Aortic smooth muscle cell (primary cell): ENCODE results near the gene TMED1. TPM values are rescaled to one million over a fixed set of nuclear protein-coding genes. Genes with fewer than 3 reads are reported as not detected.

Source experiments
- total RNA-seq: library from RNA; depleted of rRNA; stranded (reverse); fragments of >200 nt; gene quantifications from 2 replicates; pipeline ENCODE4 v1.2.3, GENCODE V29; 2014

Gene TMED1
- total RNA-seq, result 47.0 and 55.4 TPM in 2 replicates

DNA sequence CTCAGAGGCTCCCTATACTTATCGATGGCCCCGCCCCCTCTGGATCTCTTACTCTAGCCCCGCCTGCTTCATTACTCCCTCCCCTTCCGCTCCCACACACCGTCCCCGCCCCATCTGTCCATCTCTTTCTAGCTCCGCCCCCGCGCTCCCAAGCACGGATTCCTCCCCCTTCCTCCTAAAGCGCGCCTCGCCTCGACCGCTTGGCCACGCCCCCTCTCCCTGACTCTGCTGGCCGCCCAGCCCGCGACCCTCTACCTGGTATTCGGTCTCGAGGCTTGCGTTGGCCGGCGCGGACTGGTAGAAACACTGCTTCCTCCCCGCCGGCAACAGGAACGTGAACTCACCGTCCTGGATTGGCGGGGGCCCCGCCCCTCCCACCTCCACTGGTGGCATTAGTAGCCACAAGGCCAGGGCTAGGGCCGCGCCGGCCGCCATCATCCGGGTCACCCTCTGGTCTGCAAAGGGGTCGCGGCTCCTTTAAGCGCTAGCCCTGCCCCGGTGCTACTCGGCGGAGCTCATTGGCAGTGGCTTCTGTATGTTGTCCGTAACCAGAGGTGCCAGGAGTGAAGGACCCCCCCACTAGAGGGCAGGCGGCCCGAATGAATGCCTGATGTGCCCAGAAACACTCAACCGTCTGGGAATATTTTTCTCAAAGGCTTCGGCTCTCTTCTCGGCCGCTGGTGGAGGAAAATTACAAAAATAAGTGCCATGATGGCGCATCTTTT lies at the start of gene TMED1:
TSS of gene TMED1 (minus strand) at position 459 of the 725 bp plus-strand sequence. CDS start at position 438, 21 bp downstream.

GRCh38 chr19:10870955-10871603 lies 35.1 kb upstream of the TMED1 start, which contains the start of gene CARM1:
Gene CARM1 (plus strand): TSS chr19:10871553. CDS start chr19:10871703, 150 bp downstream.

DNA sequence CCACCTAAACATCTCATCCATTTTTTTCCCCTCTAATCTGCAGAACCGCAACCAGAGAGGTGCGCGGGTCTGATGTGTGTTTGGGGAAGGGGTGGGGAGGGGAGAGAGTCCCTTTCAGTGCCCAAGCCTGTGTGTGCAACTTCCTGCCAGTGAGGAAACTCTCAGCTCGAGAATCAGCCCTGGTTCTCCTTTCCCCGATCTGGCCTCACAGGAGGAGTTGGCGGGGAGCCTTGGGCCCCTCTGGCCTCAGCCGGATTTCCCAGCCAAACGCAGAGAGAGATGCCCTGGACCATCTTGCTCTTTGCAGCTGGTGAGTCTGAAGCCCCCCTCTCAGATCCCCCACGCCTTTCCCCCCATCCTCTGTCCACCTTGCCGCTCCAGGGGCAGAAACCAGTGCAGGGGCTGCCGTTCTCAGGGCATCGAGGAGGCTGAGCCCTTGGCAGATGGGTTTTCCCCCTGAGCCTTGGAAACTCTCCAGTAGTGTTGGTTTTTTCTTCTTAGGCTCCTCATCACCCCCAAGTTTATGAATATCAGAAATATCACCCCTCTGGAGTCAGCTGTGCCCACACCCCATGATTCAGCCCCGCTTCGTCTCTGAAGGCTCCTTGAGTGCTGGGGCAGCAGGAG lies 12.3 kb upstream of the TMED1 start, which contains the start of gene C19orf38:
TSS of gene C19orf38 (plus strand) at position 186 of the 627 bp plus-strand sequence. CDS start at position 280, 94 bp downstream.

Other genes with a start within 250 kb of the TMED1 start
- gene AP1M2, start 248.9 kb downstream of the TMED1 start, total RNA-seq, result 0.19 TPM in 1 of 2 replicates, not detected in the other
- 62.0 and 89.7 TPM in 2 replicates for gene SLC44A2, start 210.7 kb downstream of the TMED1 start, total RNA-seq
- gene ILF3, start 181.9 kb downstream of the TMED1 start, total RNA-seq, result 80.6 and 95.6 TPM in 2 replicates
- gene QTRT1, start 134.8 kb downstream of the TMED1 start, total RNA-seq, result 20.9 and 27.9 TPM in 2 replicates
- gene DNM2, start 118.1 kb downstream of the TMED1 start, total RNA-seq, result 90.5 and 96.6 TPM in 2 replicates
- 0.19 and 0.26 TPM in 2 replicates for gene C19orf38, start 12.2 kb upstream of the TMED1 start, total RNA-seq
- 18.6 and 19.5 TPM in 2 replicates for gene CARM1, start 35.3 kb upstream of the TMED1 start, total RNA-seq
- 116 and 130 TPM in 2 replicates for gene YIPF2, start 92.4 kb upstream of the TMED1 start, total RNA-seq
- 21.9 and 25.8 TPM in 2 replicates for gene TIMM29, start 92.6 kb upstream of the TMED1 start, total RNA-seq
- 59.2 and 62.4 TPM in 2 replicates for gene SMARCA4, start 124.8 kb upstream of the TMED1 start, total RNA-seq